Stimulated activated naive CD4-positive, alpha-beta T cell treated with Interleukin-2 at 50 U/mL for 16 hours (primary cell): ENCODE data around the gene DNMT1.

Experiments used
- DNase-seq: peaks from one replicate; lab custom pipeline; 2025; lab: John Stamatoyannopoulos, UW

DNMT1 gene

DNA sequence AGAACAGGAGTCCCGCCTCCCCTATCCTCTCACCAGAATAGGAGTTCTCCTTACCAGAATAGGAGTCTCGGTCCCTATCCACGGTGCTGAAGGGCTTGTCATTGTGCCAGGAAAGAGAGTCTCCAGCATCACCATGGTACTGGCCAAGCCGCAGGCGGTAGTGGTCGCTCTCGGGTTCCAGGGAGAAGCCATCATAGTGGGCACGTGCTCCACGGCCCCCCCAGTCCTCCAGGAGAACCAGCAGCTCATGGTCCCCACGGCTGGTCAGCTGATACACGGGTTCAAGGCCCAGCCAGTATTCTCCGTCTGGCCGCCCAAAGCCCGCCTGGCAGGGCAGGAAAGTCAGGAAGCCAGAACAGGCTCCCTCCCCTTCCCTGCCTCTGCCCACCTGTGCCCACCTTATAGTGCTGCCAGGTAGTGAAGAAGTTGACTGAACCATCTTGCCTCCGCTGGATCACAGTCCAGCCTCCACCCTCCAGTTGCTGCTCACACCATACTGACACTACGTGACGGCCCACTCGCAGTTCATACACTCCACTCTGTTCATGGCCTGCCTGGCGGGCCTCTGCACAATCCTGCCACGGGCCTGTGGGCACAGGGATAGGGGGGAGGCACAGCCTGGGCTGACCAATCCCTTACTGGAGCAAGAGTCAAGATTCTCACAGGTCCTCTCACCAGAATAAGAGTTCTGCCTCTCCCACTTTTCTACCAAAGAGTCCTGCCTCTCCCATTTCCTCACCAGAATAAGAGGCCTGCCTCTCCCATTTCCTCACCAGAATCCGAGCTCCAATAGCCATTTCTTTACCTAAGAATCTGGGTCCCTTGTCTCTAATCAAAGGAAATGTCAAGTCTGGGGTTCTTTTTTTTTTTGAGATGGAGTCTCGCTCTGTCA is 101.2 kb downstream of the DNMT1 start:
- DNase-seq, result no peak

DNA sequence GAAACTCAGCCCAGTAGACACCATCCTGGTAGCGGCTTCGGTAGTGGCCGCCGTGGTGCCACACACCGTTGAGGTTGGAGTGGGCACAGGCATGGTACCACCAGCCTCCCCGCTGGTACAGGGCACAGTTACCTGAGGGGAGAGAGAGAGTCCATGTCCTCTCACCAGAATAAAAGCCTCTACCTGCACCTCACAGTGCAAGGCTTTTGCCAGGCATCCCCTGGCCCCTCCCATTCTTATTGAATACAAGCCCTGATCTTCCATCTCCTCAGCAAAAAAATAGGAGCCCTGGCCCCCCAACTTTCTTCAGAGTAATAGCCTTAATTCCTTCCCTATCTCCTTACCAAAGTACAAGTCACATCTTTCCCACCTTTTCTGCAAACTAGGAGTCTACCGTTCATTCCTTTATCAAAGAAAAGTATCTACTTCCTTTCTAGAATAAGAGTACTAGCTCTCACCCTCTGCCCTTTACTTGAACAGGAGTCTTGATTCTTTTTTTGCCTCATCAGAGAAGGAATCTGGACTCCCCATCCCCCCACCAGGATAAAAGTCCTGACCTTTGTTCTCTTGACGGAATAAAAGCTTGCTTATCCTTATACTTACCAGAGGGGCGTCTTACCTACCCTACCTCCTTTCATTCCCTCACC is 102.0 kb downstream of the DNMT1 start:
- DNase-seq, result no peak

DNA sequence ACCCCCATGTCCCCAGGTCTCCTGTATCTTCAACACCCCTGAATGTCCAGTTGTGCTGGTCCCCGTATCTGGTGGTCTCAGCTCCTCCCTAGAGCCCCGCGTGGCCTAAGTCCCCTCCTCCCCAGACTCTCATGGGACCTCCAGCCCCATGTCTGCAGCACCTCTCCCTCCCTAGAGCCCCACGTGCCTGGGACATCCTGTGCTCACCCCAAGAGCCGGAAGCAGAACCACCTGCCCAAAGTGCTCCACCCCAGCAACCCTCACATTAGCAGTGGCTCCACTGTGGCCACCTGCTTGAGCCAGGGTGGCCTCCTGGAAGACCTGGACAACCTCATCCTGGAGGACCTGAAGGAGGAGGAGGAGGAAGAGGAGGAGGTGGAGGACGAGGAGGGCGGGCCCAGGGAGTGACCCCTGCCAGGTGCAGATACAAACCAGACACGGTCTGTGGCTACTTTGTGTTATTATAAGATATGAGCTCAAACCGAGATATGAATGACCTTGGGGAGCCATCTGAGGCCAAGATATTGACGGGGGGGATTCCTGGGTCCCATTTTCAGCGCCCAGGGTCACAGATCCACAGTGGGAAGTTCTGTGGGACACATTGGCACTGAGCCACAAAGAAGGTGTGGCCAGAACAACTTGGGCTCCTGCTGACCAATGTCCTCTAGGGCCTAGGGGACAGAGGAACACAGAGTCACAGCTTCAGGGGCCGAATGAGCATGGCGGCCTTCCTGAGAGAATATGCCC is 102.7 kb downstream of the DNMT1 start:
- DNase-seq, result no peak

DNA sequence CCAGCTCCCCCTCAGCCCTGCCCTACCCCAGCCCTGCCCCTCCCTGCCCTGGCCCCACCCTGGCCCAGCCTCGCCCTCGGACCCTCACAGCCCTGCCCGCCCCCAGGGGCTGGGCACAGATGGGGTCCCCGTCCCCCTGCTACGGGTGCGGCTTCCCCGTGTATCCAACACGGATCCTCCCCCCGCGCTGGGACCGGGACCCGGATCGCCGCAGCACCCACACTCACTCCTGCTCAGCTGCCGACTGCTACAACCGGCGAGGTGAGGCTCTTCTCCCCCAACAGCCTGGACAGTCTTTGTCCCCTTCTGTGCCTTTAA is 103.4 kb downstream of the DNMT1 start:
- DNase-seq, result no peak

DNA sequence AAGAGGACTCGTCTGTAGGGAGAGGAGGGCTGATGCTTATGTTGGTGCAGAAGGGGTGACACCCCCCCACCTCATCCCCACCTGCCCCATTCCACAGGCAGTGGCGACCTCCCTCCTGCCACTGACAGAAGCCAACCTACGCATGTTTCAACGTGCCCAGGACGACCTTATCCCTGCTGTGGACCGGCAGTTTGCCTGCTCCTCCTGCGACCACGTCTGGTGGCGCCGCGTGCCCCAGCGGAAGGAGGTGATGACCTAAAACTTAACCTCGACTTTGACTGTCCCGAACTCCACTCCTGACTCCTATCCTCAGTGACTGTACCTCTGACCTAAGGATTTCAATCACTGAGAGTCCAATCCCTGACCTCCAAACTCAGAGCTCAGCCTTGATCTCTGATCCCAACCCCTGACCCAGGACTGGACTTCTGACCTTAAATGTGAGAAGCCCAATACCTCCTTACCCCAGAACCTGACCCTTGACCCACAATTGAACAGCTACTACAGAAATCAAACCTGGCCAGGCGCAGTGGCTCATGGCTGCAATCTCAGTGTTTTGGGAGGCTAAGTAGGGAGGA is 104.9 kb downstream of the DNMT1 start:
- DNase-seq, result no peak

DNA sequence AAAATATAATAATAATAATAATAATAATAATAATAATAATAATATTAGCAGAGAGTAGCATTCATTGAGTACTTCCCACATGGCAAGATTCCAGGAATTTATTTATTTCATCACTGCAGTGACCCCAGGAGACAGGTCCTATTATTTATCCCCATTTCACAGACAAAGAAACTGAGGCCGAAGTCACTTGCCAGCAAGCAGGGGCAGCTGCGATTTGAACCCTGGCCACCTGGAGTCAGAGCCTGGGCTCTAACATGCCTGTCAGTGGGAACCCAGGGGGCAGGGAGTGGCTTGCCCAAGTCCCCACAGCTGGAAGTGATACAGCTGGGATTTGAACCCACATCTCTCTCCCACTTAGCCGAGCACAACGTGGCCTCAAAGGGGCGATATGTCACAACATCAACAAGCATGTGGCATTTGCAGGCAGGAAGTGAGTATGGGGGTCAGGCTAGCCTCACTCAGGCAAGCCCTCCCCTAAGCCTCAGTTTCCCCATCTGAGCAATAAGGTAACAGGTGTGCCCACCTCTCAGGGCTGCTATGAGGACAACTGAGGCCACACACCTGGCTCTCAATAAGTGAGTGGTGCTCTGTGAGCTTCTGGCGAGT is 105.7 kb downstream of the DNMT1 start:
- no peak for DNase-seq

DNA sequence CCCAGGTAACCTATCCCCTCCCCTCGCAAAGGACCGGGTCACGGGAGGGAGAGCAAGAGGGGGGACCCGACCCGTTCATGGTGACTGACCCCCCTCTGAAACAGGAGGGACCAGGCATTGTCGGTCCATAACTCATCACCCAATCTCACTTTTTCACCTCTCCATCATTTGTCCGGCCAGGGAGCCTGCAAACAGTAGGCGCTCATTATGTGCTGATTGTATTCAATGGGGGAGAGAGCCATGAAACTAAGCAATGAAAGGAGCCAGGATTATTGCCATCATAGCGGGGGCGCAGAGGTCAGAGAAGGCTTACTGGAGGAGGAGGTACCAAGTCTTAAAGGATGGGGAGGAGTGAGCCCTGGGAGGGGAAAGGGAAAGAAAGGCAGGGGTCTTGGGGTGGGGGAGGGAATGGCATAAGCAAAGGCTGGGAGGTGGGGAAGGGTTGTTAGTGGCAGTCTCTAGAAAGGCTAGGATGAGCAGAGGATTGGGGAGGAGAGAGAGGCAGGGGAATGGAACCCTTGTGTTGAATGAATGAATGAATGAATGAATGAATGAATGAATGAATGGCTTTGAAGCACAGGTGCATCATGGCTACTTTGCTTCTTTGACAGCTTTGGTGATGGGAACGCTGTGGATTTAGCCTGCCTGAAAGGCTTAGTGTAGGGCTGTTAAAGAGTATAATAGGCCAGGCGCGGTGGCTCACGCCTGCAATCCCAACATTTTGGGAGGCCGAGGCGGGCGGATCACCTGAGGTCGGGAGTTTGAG is 107.3 kb downstream of the DNMT1 start:
- no peak for DNase-seq

DNA sequence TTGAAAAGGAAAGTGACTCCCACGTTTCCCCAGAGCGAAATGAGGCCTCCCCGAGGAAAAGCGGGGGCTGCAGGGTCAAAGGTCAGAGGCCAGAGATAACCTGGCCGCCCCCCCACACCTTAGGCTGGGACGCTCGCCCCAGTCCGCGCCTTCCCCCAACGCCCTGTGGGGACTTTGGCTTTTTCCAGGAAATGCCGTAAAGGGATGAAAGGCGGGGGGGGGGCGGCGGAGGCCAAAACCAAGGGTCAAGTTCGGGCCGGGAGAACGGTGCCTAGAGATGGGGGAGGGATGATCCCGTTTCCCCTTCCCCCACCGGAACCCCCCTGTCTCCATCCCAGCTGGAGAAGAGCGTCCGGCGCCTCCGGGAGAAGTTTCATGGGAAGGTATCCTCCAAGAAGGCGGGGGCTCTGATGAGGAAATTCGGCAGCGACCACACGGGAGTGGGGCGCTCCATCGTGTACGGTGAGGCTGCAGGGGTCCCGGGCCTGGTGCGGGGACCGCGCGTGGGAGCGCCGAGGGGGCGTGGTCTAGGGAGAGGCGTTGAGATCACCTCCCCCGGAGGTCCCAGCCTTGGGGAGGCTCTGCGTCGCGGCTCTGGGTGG is 108.1 kb downstream of the DNMT1 start:
- peak; percentile 34 for DNase-seq

DNA sequence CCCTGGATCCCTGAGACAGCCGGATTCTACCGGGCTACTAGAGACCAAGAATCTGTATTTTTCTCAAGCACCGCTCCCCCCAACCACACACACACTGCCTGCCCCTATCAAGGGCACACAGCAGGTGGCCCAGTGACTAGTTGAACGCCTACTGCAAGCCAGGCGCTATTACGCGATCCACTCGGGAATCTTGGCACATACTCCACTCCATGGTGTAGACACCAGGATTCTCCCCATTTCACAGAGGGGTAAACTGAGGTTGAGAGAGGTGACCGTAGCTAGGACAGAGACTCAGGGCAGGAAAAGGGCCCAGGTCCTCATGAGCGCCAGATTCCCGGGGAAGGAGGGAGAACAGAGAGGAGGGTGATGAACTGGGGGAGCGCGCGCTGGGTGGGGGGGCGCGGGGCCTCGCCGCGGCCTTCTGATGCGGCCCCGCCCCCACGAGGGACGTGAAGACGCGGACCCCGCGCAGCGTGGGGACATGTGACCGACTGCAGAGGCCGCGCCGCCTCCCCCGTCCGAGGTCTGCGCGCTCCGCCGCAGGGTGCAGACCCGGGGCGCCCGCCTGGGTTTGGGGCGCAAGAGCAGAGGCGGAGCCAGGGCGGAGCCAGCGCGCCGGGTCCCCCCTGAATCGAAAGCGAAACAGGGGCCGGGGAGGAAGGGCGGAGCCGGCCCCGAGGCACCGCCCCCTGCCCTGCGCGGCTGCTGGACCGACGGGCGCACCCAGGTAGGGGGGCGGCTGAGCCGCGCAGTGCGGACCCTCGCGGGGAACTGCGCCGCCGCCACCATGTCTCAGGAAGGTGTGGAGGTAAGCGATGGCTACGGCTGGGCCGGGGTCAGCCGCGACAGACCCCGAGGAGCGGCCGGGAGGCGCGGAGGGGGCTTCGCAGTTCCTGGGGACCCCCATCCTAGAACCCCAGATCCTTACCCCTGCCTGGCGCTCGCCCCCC is 108.8 kb downstream of the DNMT1 start, which contains the start of gene SHFL:
Gene SHFL, plus strand, starts transcription at position 677 of the 950 bp plus-strand sequence. Its CDS starts 111 bp downstream, at position 788.
- peak; percentile 74 for DNase-seq

DNA sequence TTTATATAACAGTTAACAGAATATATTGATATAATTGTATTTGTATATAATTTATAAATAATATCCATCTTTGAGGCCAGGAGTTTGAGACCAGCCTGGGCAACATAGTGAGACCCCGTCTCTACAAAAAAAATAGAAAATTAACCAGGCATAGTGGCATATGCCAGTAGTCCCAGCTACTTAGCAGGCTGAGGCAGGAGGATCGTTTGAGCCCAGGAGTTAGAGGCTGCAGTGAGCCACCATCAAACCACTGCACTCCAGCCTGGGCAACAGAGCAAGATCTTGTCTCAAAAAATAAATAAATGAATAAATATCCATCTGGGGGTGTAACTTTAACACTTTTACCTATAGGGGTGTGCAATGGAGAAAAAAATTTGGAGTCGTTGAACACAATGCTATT is 110.0 kb downstream of the DNMT1 start:
- no peak for DNase-seq

DNA sequence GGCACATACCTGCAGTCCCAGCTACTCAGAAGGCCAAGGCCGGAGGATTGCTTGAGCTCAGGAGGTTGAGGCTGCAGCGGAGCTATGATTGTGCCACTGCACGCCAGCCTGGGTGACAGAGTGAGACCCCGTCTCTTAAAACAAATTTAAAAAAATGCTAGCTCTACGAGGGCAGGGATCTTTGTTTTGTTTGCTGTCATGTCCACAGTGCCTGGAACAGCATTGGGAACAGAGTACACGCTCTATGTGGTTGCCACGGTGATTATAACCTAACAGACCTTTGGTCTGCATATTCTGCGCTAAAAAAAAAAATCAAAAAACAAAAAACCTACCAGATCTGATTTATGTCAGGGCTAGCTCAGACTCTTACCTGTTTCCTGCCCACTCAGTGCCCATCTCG is 110.8 kb downstream of the DNMT1 start:
- DNase-seq, result no peak
